PC-3 (cell line): ENCODE results near the gene CD1D. TPM values are rescaled to one million over a fixed set of nuclear protein-coding genes. Genes with fewer than 3 reads are reported as not detected.

ENCODE experiments used
- ATAC-seq: fragments of 200-7000 bp; cut with Tn5 transposase; 2 replicates; pipeline ENCODE4 v1.9.1; 2020; ENCODE audit warnings: mild to moderate bottlenecking, moderate library complexity
- BruUV-seq: library from RNA; stranded (reverse); fragments of 400-500 nt; replicated peaks from 2 replicates; lab custom pipeline; 2021; lab: Mats Ljungman, UMichigan
- CTCF ChIA-PET: fragments of 300-600 bp; sonication (Branson Sonifier 250); formaldehyde crosslinking; loops from one replicate; lab custom pipeline; 2022; ENCODE audit warnings: antibody characterized with exemption; lab: Charles Lee
- POLR2A ChIA-PET: fragments of 300-600 bp; sonication (Branson Sonifier 250); formaldehyde crosslinking; loops from one replicate; lab custom pipeline; 2022; ENCODE audit warnings: antibody characterized with exemption; ENCODE audit not compliant: unreplicated experiment; lab: Charles Lee
- DNase-seq: peaks from one replicate; pipeline ENCODE4 v3.0.0-alpha.2; 2015
- H2AFZ ChIP-seq: fragments of 300-600 bp; sonication (generic); 2 replicates; pipeline ENCODE4 v1.6.0; 2016; ENCODE audit warnings: antibody characterized with exemption, low read length
- H3F3A ChIP-seq: fragments of 300-600 bp; sonication (generic); one replicate; pipeline ENCODE4 v1.6.0; 2017; ENCODE audit warnings: antibody characterized with exemption, low read length, control low read depth, mild to moderate bottlenecking; ENCODE audit not compliant: unreplicated experiment
- H3K27ac ChIP-seq: fragments of 300-600 bp; sonication (generic); 2 replicates; pipeline ENCODE4 v1.5.1; 2016; ENCODE audit warnings: mild to moderate bottlenecking, low read length
- H3K27me3 ChIP-seq: fragments of 300-600 bp; sonication (generic); 2 replicates; pipeline ENCODE4 v1.6.1; 2016; ENCODE audit warnings: low read length, mixed read lengths
- H3K36me3 ChIP-seq: fragments of 300-600 bp; sonication (generic); 2 replicates; pipeline ENCODE4 v1.6.1; 2016; ENCODE audit warnings: low read depth, mixed run types, low read length, mixed read lengths
- H3K4me1 ChIP-seq: fragments of 300-600 bp; sonication (generic); 2 replicates; pipeline ENCODE4 v1.5.1; 2016; ENCODE audit warnings: low read length; ENCODE audit not compliant: insufficient read depth
- H3K4me2 ChIP-seq: fragments of 300-600 bp; sonication (generic); 2 replicates; pipeline ENCODE4 v1.6.0; 2016; ENCODE audit warnings: low read length
- H3K4me3 ChIP-seq: fragments of 300-600 bp; sonication (generic); 2 replicates; pipeline ENCODE4 v1.5.1; 2016; ENCODE audit warnings: mild to moderate bottlenecking, low read length, mixed read lengths
- H3K79me2 ChIP-seq: fragments of 300-600 bp; sonication (generic); 2 replicates; pipeline ENCODE4 v1.6.1; 2017; ENCODE audit warnings: low read length, mixed read lengths
- H3K9ac ChIP-seq: fragments of 300-600 bp; sonication (generic); 2 replicates; pipeline ENCODE4 v1.6.0; 2016; ENCODE audit warnings: mild to moderate bottlenecking, low read length
- H3K9me2 ChIP-seq: fragments of 300-600 bp; sonication (generic); replicated peaks from 2 replicates; pipeline ENCODE4 v1.6.1; 2016; ENCODE audit warnings: mixed run types, low read length, mixed read lengths
- H3K9me3 ChIP-seq: fragments of 300-600 bp; sonication (generic); 2 replicates; pipeline ENCODE4 v1.6.1; 2016; ENCODE audit warnings: low read length, mixed read lengths
- H4K20me1 ChIP-seq: fragments of 300-600 bp; sonication (generic); 2 replicates; pipeline ENCODE4 v1.6.1; 2016; ENCODE audit warnings: low read length, mixed read lengths
- EZH2 ChIP-seq: fragments of 300-600 bp; sonication (generic); IDR thresholded peaks from one replicate; pipeline ENCODE4 v1.6.1; 2017; ENCODE audit warnings: antibody characterized with exemption, mild to moderate bottlenecking, low read length; ENCODE audit not compliant: unreplicated experiment
- EZH2phosphoT487 ChIP-seq: fragments of 300-600 bp; sonication (generic); IDR thresholded peaks from 2 replicates; pipeline ENCODE4 v1.6.1; 2018; ENCODE audit warnings: mild to moderate bottlenecking, antibody characterized with exemption, low read length, borderline replicate concordance
- intact Hi-C: fragments of 100-400 bp; cut with micrococcal nuclease; formaldehyde crosslinking; loops from 2 replicates; pipeline ENCODE4 v1.9.0; 2023
- total RNA-seq: library from RNA; depleted of rRNA; stranded (reverse); fragments of >200 nt; gene quantifications from 2 replicates; pipeline ENCODE4 v1.2.3, GENCODE V29; 2014
- TF ChIP-seq, protein P1 (sequence below): fragments of 300-600 bp; sonication (generic); conservative IDR thresholded peaks from 2 replicates; pipeline ENCODE4 v1.5.1; 2017; ENCODE audit warnings: antibody characterized with exemption, low read depth, mild to moderate bottlenecking, low read length

Gene CD1D
- total RNA-seq, 1 experiment from 2014 or later: not detected

DNA sequence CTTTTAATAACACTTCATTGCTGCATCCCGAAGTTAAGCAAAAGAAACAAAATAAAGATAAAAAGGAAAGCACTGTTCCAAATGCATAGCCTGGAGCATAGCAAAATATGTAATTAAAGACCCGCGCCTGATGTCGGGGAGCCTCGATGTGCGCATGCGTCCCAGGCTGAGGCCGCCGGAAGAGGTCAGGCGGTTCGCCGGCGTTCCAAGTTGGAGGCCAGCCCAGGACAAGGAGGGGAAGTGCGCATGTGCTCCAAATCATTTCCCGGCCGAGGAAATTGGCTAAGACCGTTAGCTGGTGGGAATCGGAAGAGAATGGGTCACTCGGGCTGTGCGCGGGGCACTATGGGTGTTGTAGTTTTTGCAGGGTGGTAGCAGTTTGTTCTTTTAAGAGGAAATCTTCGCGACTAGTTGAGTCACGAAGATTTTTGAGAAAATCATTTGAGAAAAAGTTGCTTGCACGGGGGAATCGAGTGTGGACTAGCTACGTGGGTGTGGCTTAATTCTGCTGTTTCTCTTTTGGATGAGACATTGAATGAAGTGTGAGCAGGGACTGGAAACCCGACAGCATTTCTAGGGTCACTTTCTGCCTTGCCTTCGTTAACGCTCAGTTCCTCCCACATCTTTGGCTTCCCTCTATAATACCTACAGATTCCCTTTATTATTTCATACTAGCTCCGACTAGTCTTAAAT, 31.0 kb upstream of the CD1D start:
- TF ChIP-seq, protein P1, sequence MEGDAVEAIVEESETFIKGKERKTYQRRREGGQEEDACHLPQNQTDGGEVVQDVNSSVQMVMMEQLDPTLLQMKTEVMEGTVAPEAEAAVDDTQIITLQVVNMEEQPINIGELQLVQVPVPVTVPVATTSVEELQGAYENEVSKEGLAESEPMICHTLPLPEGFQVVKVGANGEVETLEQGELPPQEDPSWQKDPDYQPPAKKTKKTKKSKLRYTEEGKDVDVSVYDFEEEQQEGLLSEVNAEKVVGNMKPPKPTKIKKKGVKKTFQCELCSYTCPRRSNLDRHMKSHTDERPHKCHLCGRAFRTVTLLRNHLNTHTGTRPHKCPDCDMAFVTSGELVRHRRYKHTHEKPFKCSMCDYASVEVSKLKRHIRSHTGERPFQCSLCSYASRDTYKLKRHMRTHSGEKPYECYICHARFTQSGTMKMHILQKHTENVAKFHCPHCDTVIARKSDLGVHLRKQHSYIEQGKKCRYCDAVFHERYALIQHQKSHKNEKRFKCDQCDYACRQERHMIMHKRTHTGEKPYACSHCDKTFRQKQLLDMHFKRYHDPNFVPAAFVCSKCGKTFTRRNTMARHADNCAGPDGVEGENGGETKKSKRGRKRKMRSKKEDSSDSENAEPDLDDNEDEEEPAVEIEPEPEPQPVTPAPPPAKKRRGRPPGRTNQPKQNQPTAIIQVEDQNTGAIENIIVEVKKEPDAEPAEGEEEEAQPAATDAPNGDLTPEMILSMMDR: no peak
- no peak for TF ChIP-seq EZH2phosphoT487
- no peak for TF ChIP-seq EZH2
- Histone ChIP-seq H3K4me2 (peak overlapping the region; percentile 59), H3F3A (no peaks in the 10 kb centered on the region), H3K79me2 (no peaks in the 10 kb centered on the region), H4K20me1 (no peaks in the 10 kb centered on the region), H3K4me1 (no peaks in the 10 kb centered on the region), H2AFZ (peak overlapping the region; percentile 93), H3K27ac (no peak overlapping the region), H3K9ac (no peak overlapping the region), H3K27me3 (peaks cover 75% of the 10 kb centered on the region), H3K9me2 (no peaks in the 10 kb centered on the region), H3K4me3 (peak overlapping the region; percentile 19), H3K36me3 (no peaks in the 10 kb centered on the region), H3K9me3 (no peaks in the 10 kb centered on the region)
- ATAC-seq (peak; percentile 86), DNase-seq (peak; percentile 73)
- intact Hi-C loops: no loop called here
- no TSS peak for BruUV-seq
- ChIA-PET POLR2A (no interaction called here), CTCF (no interaction called here)

DNA sequence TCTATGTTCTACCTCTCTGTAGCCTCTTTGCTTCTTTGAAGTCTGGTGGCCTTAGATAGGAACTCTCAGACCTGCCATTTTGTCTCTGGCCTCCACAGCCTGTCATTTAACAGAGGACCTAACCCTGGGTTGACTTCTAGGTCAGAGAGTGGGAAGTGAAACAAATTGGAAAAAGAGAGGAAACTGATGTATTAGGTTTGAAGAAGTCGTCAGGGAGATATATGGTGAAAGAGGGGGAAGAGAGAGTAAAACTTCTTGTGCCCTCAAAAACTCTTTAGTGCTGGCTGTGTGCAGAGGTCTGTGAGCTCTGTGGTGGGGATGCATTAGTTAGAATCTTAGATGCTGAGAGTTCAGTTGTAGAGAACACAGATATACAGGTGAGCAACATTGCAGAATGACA, 30.2 kb upstream of the CD1D start:
- H3F3A ChIP-seq: no peaks in the 10 kb centered on the region
- no TSS peak for BruUV-seq
- CTCF ChIA-PET: interaction anchor here (0.6 kb wide), 1 partner anchor 47 kb away, joined by 10 read pairs; no protein-coding TSS in a partner anchor
- POLR2A ChIA-PET: no interaction called here
- H3K4me1 ChIP-seq: no peaks in the 10 kb centered on the region
- H3K9me2 ChIP-seq: no peaks in the 10 kb centered on the region
- TF ChIP-seq, protein P1: no peak
- no peak for TF ChIP-seq EZH2
- no peak for TF ChIP-seq EZH2phosphoT487
- no peaks in the 10 kb centered on the region for H3K79me2 ChIP-seq
- no peak overlapping the region for H3K27ac ChIP-seq
- no peak for DNase-seq
- intact Hi-C loops: no loop called here
- H3K36me3 ChIP-seq: no peaks in the 10 kb centered on the region
- no peak overlapping the region for H3K4me2 ChIP-seq
- peaks cover 81% of the 10 kb centered on the region for H3K27me3 ChIP-seq
- no peaks in the 10 kb centered on the region for H4K20me1 ChIP-seq
- no peak overlapping the region for H3K4me3 ChIP-seq
- no peak for ATAC-seq
- H3K9me3 ChIP-seq: no peaks in the 10 kb centered on the region
- H2AFZ ChIP-seq: peak overlapping the region; percentile 93; the same call in 1 of the 2 replicates
- no peak overlapping the region for H3K9ac ChIP-seq

DNA sequence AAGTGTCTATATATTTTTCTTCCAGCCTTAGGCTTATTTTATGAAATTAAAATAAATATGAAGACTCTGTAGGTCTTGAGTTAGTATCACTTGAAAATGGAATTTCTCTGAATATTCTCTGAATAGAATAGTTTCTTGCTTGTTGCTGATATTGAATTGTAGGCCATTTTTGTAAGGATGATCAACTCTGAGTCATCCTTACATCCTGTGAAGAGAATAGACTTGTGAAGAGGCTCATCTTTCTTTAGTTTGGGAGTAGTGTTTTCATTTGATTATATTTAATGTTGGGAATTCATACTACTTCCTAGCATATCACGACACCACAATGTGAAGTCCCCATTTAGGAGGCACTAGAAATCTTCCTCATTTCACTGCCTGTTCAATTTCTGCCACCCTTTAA, 27.5 kb upstream of the CD1D start:
- intact Hi-C loops: no loop called here
- no peak for ATAC-seq

More for the DNA sequence above, 27.5 kb upstream of the CD1D start:
- Histone ChIP-seq H3K27ac (no peak overlapping the region), H3K4me1 (no peaks in the 10 kb centered on the region), H3K36me3 (no peaks in the 10 kb centered on the region), H3K9me3 (no peaks in the 10 kb centered on the region), H2AFZ (no peak overlapping the region), H3K27me3 (peaks cover 92% of the 10 kb centered on the region), H3K4me2 (no peak overlapping the region), H3K9me2 (no peaks in the 10 kb centered on the region), H4K20me1 (no peaks in the 10 kb centered on the region), H3K9ac (no peak overlapping the region), H3F3A (no peaks in the 10 kb centered on the region), H3K4me3 (no peak overlapping the region), H3K79me2 (no peaks in the 10 kb centered on the region)
- no peak for DNase-seq
- no peak for TF ChIP-seq EZH2
- TF ChIP-seq, protein P1: no peak
- TF ChIP-seq EZH2phosphoT487: no peak
- ChIA-PET POLR2A (no interaction called here), CTCF (no interaction called here)
- BruUV-seq: no TSS peak
